K562 (cell line): ENCODE results near the gene GLT1D1. TPM values are rescaled to one million over a fixed set of nuclear protein-coding genes. Genes with fewer than 3 reads are reported as not detected.
A peak's percentile ranks its signal among the peaks of the same experiment; 100 is the strongest.

ENCODE experiments used
- CHCHD3 ChIP-seq: fragments of 250-450 bp; sonication (Bioruptor Pico); IDR thresholded peaks from 2 replicates; pipeline ENCODE4 v2.1.2; 2022; ENCODE audit warnings: mild to moderate bottlenecking
- CREB1 ChIP-seq, 2 experiments: sonication (generic) in 1 of 2; formaldehyde crosslinking in 1 of 2; IDR thresholded peaks; 2 replicates each; pipeline versions ENCODE4 v1.6.1 to v1.8.0; 2012 to 2022; ENCODE audit warnings: inconsistent platforms in 1 of 2, mild to moderate bottlenecking in 1 of 2, missing genetic modification reagents in 1 of 2, moderate library complexity in 1 of 2
- CREB3L1 ChIP-seq: fragments of 450-650 bp; IDR thresholded peaks from 2 replicates; pipeline ENCODE4 v1.6.1; 2014; ENCODE audit warnings: low read depth, mild to moderate bottlenecking, moderate library complexity, borderline replicate concordance
- DACH1 ChIP-seq: fragments of 450-650 bp; IDR thresholded peaks from 2 replicates; pipeline ENCODE4 v1.6.1; 2018; ENCODE audit not compliant: partially characterized antibody
- DDX20 ChIP-seq: fragments of 450-650 bp; IDR thresholded peaks from 2 replicates; pipeline ENCODE4 v1.6.1; 2016; ENCODE audit warnings: missing genetic modification characterization, low read depth, mild to moderate bottlenecking, missing compliant biosample characterization, moderate library complexity
- ELF1 ChIP-seq: fragments of 200-800 bp; sonication (Bioruptor generic); IDR thresholded peaks from 2 replicates; pipeline ENCODE4 v1.6.1; 2016; ENCODE audit warnings: missing genetic modification characterization, missing compliant biosample characterization
- EP400 ChIP-seq: fragments of 450-650 bp; IDR thresholded peaks from 2 replicates; pipeline ENCODE4 v1.6.1; 2017; ENCODE audit warnings: antibody characterized with exemption, mild to moderate bottlenecking, moderate library complexity
- ETV1 ChIP-seq: fragments of 450-650 bp; conservative IDR thresholded peaks from 2 replicates; pipeline ENCODE4 v1.6.1; 2016; ENCODE audit warnings: missing genetic modification characterization, control low read depth, low read depth, missing compliant biosample characterization
- ETV5 ChIP-seq: sonication (generic); formaldehyde crosslinking; IDR thresholded peaks from 2 replicates; pipeline ENCODE4 v1.4.0; 2020; ENCODE audit warnings: low read depth, mild to moderate bottlenecking, missing genetic modification reagents
- FUS ChIP-seq: fragments of 200-400 bp; formaldehyde crosslinking; optimal IDR thresholded peaks from 2 replicates; pipeline ENCODE3; 2017; ENCODE audit warnings: low read depth, low read length
- IFI16 ChIP-seq: fragments of 250-450 bp; sonication (Bioruptor Pico); IDR thresholded peaks from 2 replicates; pipeline ENCODE4 v2.1.2; 2022; ENCODE audit warnings: mild to moderate bottlenecking, inconsistent platforms
- MAFF ChIP-seq: IDR thresholded peaks from 2 replicates; pipeline ENCODE4 v1.6.1; 2012; ENCODE audit warnings: low read length, improper control_type of control experiment
- NCOA1 ChIP-seq: fragments of 450-650 bp; IDR thresholded peaks from 2 replicates; pipeline ENCODE4 v1.6.1; 2016; ENCODE audit warnings: low read depth
- POLR2G ChIP-seq: fragments of 200-400 bp; formaldehyde crosslinking; IDR thresholded peaks from 2 replicates; pipeline ENCODE4 v1.6.1; 2017; ENCODE audit warnings: low read depth, mild to moderate bottlenecking, antibody characterized with exemption, low read length, moderate library complexity
- POLR2H ChIP-seq: IDR thresholded peaks from 2 replicates; pipeline ENCODE4 v1.6.1; 2016; ENCODE audit warnings: missing genetic modification characterization, low read depth, mild to moderate bottlenecking, control low read depth, missing compliant biosample characterization, moderate library complexity
- RBFOX2 ChIP-seq: fragments of 200-400 bp; formaldehyde crosslinking; IDR thresholded peaks from 2 replicates; pipeline ENCODE4 v1.6.1; 2017; ENCODE audit warnings: low read depth, mild to moderate bottlenecking, low read length, moderate library complexity
- SRF ChIP-seq, 2 experiments: fragments of 250-450, 450-650 bp in 1 of 2; sonication (Bioruptor Pico) in 1 of 2; sonication (generic) in 1 of 2; formaldehyde crosslinking; IDR thresholded peaks; 2 replicates each; pipeline versions ENCODE4 v1.5.0 to v1.5.1; 2020 to 2022; ENCODE audit warnings: mild to moderate bottlenecking in 1 of 2, missing genetic modification reagents in 1 of 2
- SUPT5H ChIP-seq: fragments of 450-650 bp; IDR thresholded peaks from 2 replicates; pipeline ENCODE4 v1.6.1; 2016
- USF1 ChIP-seq: sonication (generic); formaldehyde crosslinking; IDR thresholded peaks from 2 replicates; pipeline ENCODE4 v1.9.0; 2022; ENCODE audit warnings: mild to moderate bottlenecking, missing genetic modification reagents
- ZBED1 ChIP-seq: IDR thresholded peaks from 2 replicates; pipeline ENCODE4 v1.6.1; 2014
- ZNF197 ChIP-seq: fragments of 200-800 bp; sonication (Bioruptor generic); IDR thresholded peaks from 2 replicates; pipeline ENCODE4 v1.6.1; 2016; ENCODE audit warnings: low read depth, missing genetic modification characterization, missing compliant biosample characterization
- ZNF277 ChIP-seq: fragments of 250-450 bp; sonication (Bioruptor Pico); IDR thresholded peaks from 2 replicates; pipeline ENCODE4 v1.8.0; 2022; ENCODE audit warnings: inconsistent platforms, mild to moderate bottlenecking, moderate library complexity, borderline replicate concordance
- polyA plus RNA-seq, 8 experiments: library from polyadenylated mRNA; depleted of rRNA in 4 of 8; stranded (reverse) in 5 of 8; unstranded in 3 of 8; fragments of >200 nt; fragmentation: Nextera tagmentation in 2 of 8; fragmentation: Illumina TruSeq in 1 of 8; extraction: Ambion mirVana in 2 of 8; extraction: Trizol in 1 of 8; gene quantifications; 2 replicates each; pipeline versions ENCODE4 v1.2.1 to v1.2.3, GENCODE V29; 2011 to 2014; ENCODE audit warnings: inconsistent platforms in 1 of 8, missing spikeins in 1 of 8
- total RNA-seq, 7 experiments: library from RNA; depleted of rRNA in 6 of 7; stranded (reverse); fragments of >200 nt in 6 of 7; fragmentation: Illumina TruSeq in 2 of 7; extraction: Trizol in 2 of 7; gene quantifications; 2 replicates each; pipeline versions ENCODE4 v1.2.1 to v1.2.3, GENCODE V29; 2011 to 2021; ENCODE audit warnings: low replicate concordance in 1 of 7

GLT1D1 gene
- total and polyA plus RNA-seq, 9 of the 15 experiments (the other 6 are each of a cell fraction or from before 2014, with no cell fraction given), result 0.04 TPM; not detected in 8

GRCh38 chr12:128823916-128824839 lies 29.1 kb upstream of the GLT1D1 start, which contains the start of gene SLC15A4 (continued):
- TF ChIP-seq USF1 (CRISPR knock-in tag) (peak; percentile 64; the same call in 1 of the 2 replicates), ZNF197 (no peak), POLR2H (tag) (peak; percentile 84), RBFOX2 (peak; percentile 95), IFI16 (no peak), MAFF (peak; percentile 71; the same call in 1 of the 2 replicates), SUPT5H (peak; percentile 97), CHCHD3 (CRISPR knock-in tag) (0 out of 2 replicates have a peak, but pooled peaks have one; percentile 17), ETV5 (CRISPR knock-in tag) (peak; percentile 72), ELF1 (tag) (peak; percentile 60), CREB1 (IDR thresholded peaks at IDR 0.05) (no peak), CREB1 (CRISPR knock-in tag; IDR thresholded peaks at IDR 0.05) (peak; percentile 39; the same call in 1 of the 2 replicates), POLR2G (peak; percentile 94), ZBED1 (0 out of 2 replicates have a peak, but pooled peaks have one; percentile 33), DACH1 (no peak), SRF (CRISPR knock-in tag; IDR thresholded peaks at IDR 0.05) (peak in 1 of 2 experiments; percentile 50; a peak in 1 of 4 replicates), ETV1 (tag) (peak; percentile 50; the same call in 1 of the 2 replicates), NCOA1 (no peak), EP400 (peak; percentile 85), CREB3L1 (peak; percentile 73), DDX20 (tag) (no peak), FUS (no peak), ZNF277 (CRISPR knock-in tag) (no peak)
